GM12878 (cell line): ENCODE results near the gene ROR2. TPM values are rescaled to one million over a fixed set of nuclear protein-coding genes. Genes with fewer than 3 reads are reported as not detected.

Source experiments
- ATAC-seq: fragments of 200-7000 bp; cut with Tn5 transposase; 3 replicates; pipeline ENCODE4 v1.9.1; 2020; ENCODE audit warnings: mild to moderate bottlenecking, moderate library complexity
- BruUV-seq: library from RNA; stranded (reverse); fragments of 400-500 nt; replicated peaks from 2 replicates; lab custom pipeline; 2021; lab: Mats Ljungman, UMichigan
- CTCF ChIA-PET: fragments of 300-600 bp; sonication (Branson Sonifier 250); formaldehyde crosslinking; extraction: SDS; loops from one replicate; lab custom pipeline; 2021; ENCODE audit warnings: inconsistent platforms; lab: Yijun Ruan, JAX
- POLR2A ChIA-PET: fragments of 350-600 bp; formaldehyde crosslinking; extraction: SDS; loops from one replicate; lab custom pipeline; 2021; ENCODE audit warnings: inconsistent platforms; lab: Charles Lee
- RAD21 ChIA-PET: fragments of 300-600 bp; sonication (Branson Sonifier 250); formaldehyde crosslinking; loops from one replicate; lab custom pipeline; 2023; ENCODE audit warnings: antibody characterized with exemption; ENCODE audit not compliant: unreplicated experiment; lab: Charles Lee
- SMC1A ChIA-PET: fragments of 300-600 bp; sonication (Branson Sonifier 250); formaldehyde crosslinking; loops from one replicate; lab custom pipeline; 2023; ENCODE audit not compliant: unreplicated experiment, uncharacterized antibody; lab: Charles Lee
- DNase-seq: peaks from one replicate; pipeline ENCODE4 v3.0.0-alpha.2; 2011; ENCODE audit warnings: low read depth, low spot score
- FAIRE-seq: peaks from 3 replicates; lab custom pipeline; 2011; peaks lifted over from hg19 to GRCh38; lab: Jason Lieb, UNC
- H2AFZ ChIP-seq: 2 replicates; pipeline ENCODE4 v1.6.0; 2011; ENCODE audit warnings: low read depth, low read length, control low read depth; ENCODE audit not compliant: control insufficient read depth
- H3K27ac ChIP-seq: 2 replicates; pipeline ENCODE4 v1.5.1; 2011; ENCODE audit warnings: control low read depth; ENCODE audit not compliant: control insufficient read depth, insufficient read depth
- H3K27me3 ChIP-seq, 2 experiments: replicated peaks in 1 of 2; 2 replicates each; pipeline versions ENCODE4 v1.6.0 to v1.6.1; 2011; ENCODE audit warnings: low read length in 1 of 2; ENCODE audit not compliant: control insufficient read depth in 2 of 2, insufficient read depth in 2 of 2
- H3K36me3 ChIP-seq, 2 experiments: 2 replicates each; pipeline ENCODE4 v1.5.1; 2011; ENCODE audit warnings: low read length in 1 of 2; ENCODE audit not compliant: control insufficient read depth in 2 of 2, insufficient read depth in 2 of 2
- H3K4me1 ChIP-seq: 2 replicates; pipeline ENCODE4 v1.6.1; 2011; ENCODE audit warnings: mild to moderate bottlenecking, low read length, moderate library complexity, mixed read lengths; ENCODE audit not compliant: control insufficient read depth, insufficient read depth
- H3K4me2 ChIP-seq: 2 replicates; pipeline ENCODE4 v1.6.0; 2011; ENCODE audit warnings: control low read depth; ENCODE audit not compliant: control insufficient read depth, insufficient read depth
- H3K4me3 ChIP-seq: fragments of 200-600 bp; sonication (generic); 2 replicates; pipeline ENCODE4 v1.5.1; 2016
- H3K79me2 ChIP-seq: 2 replicates; pipeline ENCODE4 v1.6.0; 2011; ENCODE audit warnings: low read length; ENCODE audit not compliant: control insufficient read depth, insufficient read depth
- H3K9ac ChIP-seq: 2 replicates; pipeline ENCODE4 v1.8.0; 2011; ENCODE audit warnings: low read length, control low read depth, mixed read lengths; ENCODE audit not compliant: control insufficient read depth, insufficient read depth
- H3K9me3 ChIP-seq: replicated peaks from 3 replicates; pipeline ENCODE4 v1.5.1; 2011; ENCODE audit warnings: mild to moderate bottlenecking, low read length; ENCODE audit not compliant: control insufficient read depth, insufficient read depth
- H4K20me1 ChIP-seq: 2 replicates; pipeline ENCODE4 v1.6.0; 2011; ENCODE audit not compliant: control insufficient read depth, insufficient read depth
- ASH2L ChIP-seq: fragments of 300-600, 200-600 bp; sonication (generic); IDR thresholded peaks from 2 replicates; pipeline ENCODE4 v1.6.1; 2017; ENCODE audit warnings: low read depth, mild to moderate bottlenecking, borderline replicate concordance
- BMI1 ChIP-seq: fragments of 450-650 bp; IDR thresholded peaks from 2 replicates; pipeline ENCODE4 v1.6.1; 2016; ENCODE audit warnings: mild to moderate bottlenecking, moderate library complexity, borderline replicate concordance
- HDAC2 ChIP-seq: fragments of 200-600 bp; sonication (generic); IDR thresholded peaks from 2 replicates; pipeline ENCODE4 v1.6.1; 2017
- HDGF ChIP-seq: fragments of 450-650 bp; IDR thresholded peaks from 2 replicates; pipeline ENCODE4 v1.6.1; 2016; ENCODE audit warnings: antibody characterized with exemption
- MEF2A ChIP-seq: IDR thresholded peaks from 2 replicates; pipeline ENCODE4 v1.6.1; 2011; ENCODE audit warnings: low read depth, mild to moderate bottlenecking, low read length, moderate library complexity; ENCODE audit not compliant: insufficient read depth
- NFYB ChIP-seq: IDR thresholded peaks from 2 replicates; pipeline ENCODE4 v1.6.1; 2011; ENCODE audit warnings: low read depth, mild to moderate bottlenecking, low read length, improper control_type of control experiment, moderate library complexity; ENCODE audit not compliant: insufficient read depth
- POU2F2 ChIP-seq: IDR thresholded peaks from 3 replicates; pipeline ENCODE4 v1.6.1; 2011; ENCODE audit warnings: low read depth, mild to moderate bottlenecking, low read length, borderline replicate concordance
- TCF3 ChIP-seq: IDR thresholded peaks from 2 replicates; pipeline ENCODE4 v1.6.1; 2012; ENCODE audit warnings: low read depth, mild to moderate bottlenecking, low read length, borderline replicate concordance; ENCODE audit not compliant: insufficient read depth
- WGBS: methylation state at CpG from one replicate; pipeline ENCODE4 v1.1.6; 2016; ENCODE audit warnings: low lambda C conversion rate; ENCODE audit not compliant: insufficient replicate concordance, insufficient coverage; ENCODE audit errors: missing lambda C conversion rate; 5-methylcytosine and 5-hydroxymethylcytosine counted together
- in situ Hi-C: fragments of 300-500 bp; cut with MboI; formaldehyde crosslinking; loops from 9 replicates; pipeline ENCODE4 v1.14.3; 2018; ENCODE audit warnings: mixed read lengths
- intact Hi-C: fragments of 100-400 bp; cut with micrococcal nuclease; formaldehyde crosslinking; loops from one replicate; pipeline ENCODE4 v1.14.2; 2022; ENCODE audit not compliant: unreplicated experiment
- polyA plus RNA-seq, 11 experiments: library from polyadenylated mRNA; depleted of rRNA in 4 of 11; unstranded in 6 of 11; stranded (reverse) in 5 of 11; fragments of >200 nt; fragmentation: Nextera tagmentation in 4 of 11; fragmentation: Illumina TruSeq in 1 of 11; extraction: Ambion mirVana in 4 of 11; extraction: Trizol in 1 of 11; gene quantifications; 1 replicate in 1 of 11; 2 replicates in 10 of 11; pipeline versions ENCODE4 v1.2.1 to v1.2.3, GENCODE V29; 2011 to 2016; ENCODE audit warnings: inconsistent platforms in 2 of 11, missing spikeins in 2 of 11, low read depth in 1 of 11
- total RNA-seq, 4 experiments: library from RNA; depleted of rRNA in 3 of 4; stranded (reverse); fragments of >200 nt in 3 of 4; fragmentation: Illumina TruSeq in 1 of 4; extraction: Trizol in 1 of 4; gene quantifications; 2 replicates each; pipeline versions ENCODE4 v1.2.1 to v1.2.3, GENCODE V29; 2013 to 2021
- TF ChIP-seq, protein P1 (sequence below): IDR thresholded peaks from 2 replicates; pipeline ENCODE4 v1.6.1; 2012; ENCODE audit warnings: mild to moderate bottlenecking, low read depth, low read length
- TF ChIP-seq, protein P2 (sequence below): fragments of 450-650 bp; formaldehyde crosslinking; IDR thresholded peaks from 2 replicates; pipeline ENCODE4 v1.4.0; 2020; ENCODE audit warnings: mild to moderate bottlenecking, moderate library complexity
- TF ChIP-seq, protein P3 (sequence below): fragments of 450-650 bp; IDR thresholded peaks from 2 replicates; pipeline ENCODE4 v1.6.1; 2017; ENCODE audit warnings: mild to moderate bottlenecking, low read depth, inconsistent platforms; ENCODE audit not compliant: poor library complexity, severe bottlenecking

ROR2 gene
- total and polyA plus RNA-seq, 10 of the 15 experiments (the other 5 are each of a cell fraction or from before 2014, with no cell fraction given) = 0.03 to 0.05 TPM; not detected in 8

DNA sequence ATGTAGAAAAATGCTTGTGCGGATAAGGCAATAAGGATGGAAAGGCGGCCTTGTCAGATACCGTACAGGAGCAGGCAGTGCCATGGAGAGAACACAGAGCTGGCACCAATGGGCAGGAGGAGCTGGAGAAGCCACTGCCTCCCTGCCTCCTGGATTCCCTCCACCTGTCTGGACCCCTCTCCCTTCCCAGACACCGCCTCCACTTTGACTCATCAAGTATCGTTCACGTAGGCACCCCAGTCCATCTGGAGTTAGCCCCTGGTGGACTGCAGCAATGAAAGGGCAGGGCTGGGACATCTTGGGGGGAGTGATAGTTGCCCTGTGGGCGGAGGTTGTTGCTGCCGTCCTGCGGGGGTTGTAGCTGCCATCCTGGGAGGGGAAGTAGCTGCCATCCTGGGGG is 232.0 kb downstream of the ROR2 start:
- 43% methylated on average over 9 of the region's 9 CpGs for WGBS

More for the DNA sequence above, 232.0 kb downstream of the ROR2 start:
- Histone ChIP-seq H2AFZ (no peak overlapping the region), H3K4me2 (no peak overlapping the region), H3K79me2 (no peaks in the 10 kb centered on the region), H3K9ac (no peak overlapping the region), H3K4me1 (peaks cover 16% of the 10 kb centered on the region), H3K27ac (no peak overlapping the region), H4K20me1 (no peaks in the 10 kb centered on the region; the same call in 1 of the 2 replicates), H3K4me3 (no peak overlapping the region), H3K36me3 (no peaks in the 10 kb centered on the region), H3K9me3 (peaks cover 2% of the 10 kb centered on the region; the same call in 2 of the 3 replicates), H3K27me3 (peaks cover 0 to 5% of the 10 kb centered on the region in 2 experiments; a peak in 2 of 4 replicates)
- POLR2A ChIA-PET = no interaction called here
- FAIRE-seq (no peak), DNase-seq (no peak), ATAC-seq (no peak)
- BruUV-seq = no TSS peak
- TF ChIP-seq MEF2A = no peak
- TF ChIP-seq, protein P1, sequence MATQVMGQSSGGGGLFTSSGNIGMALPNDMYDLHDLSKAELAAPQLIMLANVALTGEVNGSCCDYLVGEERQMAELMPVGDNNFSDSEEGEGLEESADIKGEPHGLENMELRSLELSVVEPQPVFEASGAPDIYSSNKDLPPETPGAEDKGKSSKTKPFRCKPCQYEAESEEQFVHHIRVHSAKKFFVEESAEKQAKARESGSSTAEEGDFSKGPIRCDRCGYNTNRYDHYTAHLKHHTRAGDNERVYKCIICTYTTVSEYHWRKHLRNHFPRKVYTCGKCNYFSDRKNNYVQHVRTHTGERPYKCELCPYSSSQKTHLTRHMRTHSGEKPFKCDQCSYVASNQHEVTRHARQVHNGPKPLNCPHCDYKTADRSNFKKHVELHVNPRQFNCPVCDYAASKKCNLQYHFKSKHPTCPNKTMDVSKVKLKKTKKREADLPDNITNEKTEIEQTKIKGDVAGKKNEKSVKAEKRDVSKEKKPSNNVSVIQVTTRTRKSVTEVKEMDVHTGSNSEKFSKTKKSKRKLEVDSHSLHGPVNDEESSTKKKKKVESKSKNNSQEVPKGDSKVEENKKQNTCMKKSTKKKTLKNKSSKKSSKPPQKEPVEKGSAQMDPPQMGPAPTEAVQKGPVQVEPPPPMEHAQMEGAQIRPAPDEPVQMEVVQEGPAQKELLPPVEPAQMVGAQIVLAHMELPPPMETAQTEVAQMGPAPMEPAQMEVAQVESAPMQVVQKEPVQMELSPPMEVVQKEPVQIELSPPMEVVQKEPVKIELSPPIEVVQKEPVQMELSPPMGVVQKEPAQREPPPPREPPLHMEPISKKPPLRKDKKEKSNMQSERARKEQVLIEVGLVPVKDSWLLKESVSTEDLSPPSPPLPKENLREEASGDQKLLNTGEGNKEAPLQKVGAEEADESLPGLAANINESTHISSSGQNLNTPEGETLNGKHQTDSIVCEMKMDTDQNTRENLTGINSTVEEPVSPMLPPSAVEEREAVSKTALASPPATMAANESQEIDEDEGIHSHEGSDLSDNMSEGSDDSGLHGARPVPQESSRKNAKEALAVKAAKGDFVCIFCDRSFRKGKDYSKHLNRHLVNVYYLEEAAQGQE = no peak
- no peak for TF ChIP-seq BMI1
- TF ChIP-seq ASH2L = no peak
- TF ChIP-seq, protein P2, sequence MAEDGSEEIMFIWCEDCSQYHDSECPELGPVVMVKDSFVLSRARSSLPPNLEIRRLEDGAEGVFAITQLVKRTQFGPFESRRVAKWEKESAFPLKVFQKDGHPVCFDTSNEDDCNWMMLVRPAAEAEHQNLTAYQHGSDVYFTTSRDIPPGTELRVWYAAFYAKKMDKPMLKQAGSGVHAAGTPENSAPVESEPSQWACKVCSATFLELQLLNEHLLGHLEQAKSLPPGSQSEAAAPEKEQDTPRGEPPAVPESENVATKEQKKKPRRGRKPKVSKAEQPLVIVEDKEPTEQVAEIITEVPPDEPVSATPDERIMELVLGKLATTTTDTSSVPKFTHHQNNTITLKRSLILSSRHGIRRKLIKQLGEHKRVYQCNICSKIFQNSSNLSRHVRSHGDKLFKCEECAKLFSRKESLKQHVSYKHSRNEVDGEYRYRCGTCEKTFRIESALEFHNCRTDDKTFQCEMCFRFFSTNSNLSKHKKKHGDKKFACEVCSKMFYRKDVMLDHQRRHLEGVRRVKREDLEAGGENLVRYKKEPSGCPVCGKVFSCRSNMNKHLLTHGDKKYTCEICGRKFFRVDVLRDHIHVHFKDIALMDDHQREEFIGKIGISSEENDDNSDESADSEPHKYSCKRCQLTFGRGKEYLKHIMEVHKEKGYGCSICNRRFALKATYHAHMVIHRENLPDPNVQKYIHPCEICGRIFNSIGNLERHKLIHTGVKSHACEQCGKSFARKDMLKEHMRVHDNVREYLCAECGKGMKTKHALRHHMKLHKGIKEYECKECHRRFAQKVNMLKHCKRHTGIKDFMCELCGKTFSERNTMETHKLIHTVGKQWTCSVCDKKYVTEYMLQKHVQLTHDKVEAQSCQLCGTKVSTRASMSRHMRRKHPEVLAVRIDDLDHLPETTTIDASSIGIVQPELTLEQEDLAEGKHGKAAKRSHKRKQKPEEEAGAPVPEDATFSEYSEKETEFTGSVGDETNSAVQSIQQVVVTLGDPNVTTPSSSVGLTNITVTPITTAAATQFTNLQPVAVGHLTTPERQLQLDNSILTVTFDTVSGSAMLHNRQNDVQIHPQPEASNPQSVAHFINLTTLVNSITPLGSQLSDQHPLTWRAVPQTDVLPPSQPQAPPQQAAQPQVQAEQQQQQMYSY (CRISPR knock-in tag) = no peak
- TF ChIP-seq, protein P3, sequence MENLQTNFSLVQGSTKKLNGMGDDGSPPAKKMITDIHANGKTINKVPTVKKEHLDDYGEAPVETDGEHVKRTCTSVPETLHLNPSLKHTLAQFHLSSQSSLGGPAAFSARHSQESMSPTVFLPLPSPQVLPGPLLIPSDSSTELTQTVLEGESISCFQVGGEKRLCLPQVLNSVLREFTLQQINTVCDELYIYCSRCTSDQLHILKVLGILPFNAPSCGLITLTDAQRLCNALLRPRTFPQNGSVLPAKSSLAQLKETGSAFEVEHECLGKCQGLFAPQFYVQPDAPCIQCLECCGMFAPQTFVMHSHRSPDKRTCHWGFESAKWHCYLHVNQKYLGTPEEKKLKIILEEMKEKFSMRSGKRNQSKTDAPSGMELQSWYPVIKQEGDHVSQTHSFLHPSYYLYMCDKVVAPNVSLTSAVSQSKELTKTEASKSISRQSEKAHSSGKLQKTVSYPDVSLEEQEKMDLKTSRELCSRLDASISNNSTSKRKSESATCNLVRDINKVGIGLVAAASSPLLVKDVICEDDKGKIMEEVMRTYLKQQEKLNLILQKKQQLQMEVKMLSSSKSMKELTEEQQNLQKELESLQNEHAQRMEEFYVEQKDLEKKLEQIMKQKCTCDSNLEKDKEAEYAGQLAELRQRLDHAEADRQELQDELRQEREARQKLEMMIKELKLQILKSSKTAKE = no peak
- TF ChIP-seq TCF3 = no peak
- TF ChIP-seq HDAC2 = no peak
- TF ChIP-seq NFYB = no peak
- TF ChIP-seq POU2F2 = no peak
- no peak for TF ChIP-seq HDGF
- in situ Hi-C loops (no loop called here), intact Hi-C loops (no loop called here)
- CTCF ChIA-PET = no interaction called here
- RAD21 ChIA-PET = no interaction called here
- SMC1A ChIA-PET = no interaction called here
